ENCODE results near the gene DNAH7.

DNAH7 gene

DNA sequence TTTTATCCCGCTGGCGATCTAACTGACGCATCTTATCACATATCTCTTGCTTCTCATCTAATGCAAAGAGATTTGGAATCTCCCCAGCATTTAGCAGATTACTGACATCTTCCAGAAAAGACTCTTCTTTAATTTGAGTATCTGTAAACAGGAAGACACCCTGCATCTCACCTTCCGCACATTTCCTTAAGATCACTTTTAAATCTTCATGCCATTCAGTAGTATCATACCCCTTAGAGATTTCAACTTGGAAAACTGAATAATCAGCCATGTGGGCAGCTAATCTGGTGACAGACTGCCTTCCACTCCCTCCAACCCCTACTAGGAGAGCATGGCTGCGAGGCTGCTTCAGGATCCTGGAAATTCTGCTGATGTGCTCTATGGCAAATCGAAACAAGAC is 204.3 kb downstream of the DNAH7 start:
- no peak for DNase-seq (ENCODE audit: low read depth, low spot score)

- DNase-seq (ENCODE audit: low read depth, low spot score): no peak
These were observed 205.1 kb downstream of the DNAH7 start for GRCh38 chr2:195863564-195863963.

DNA sequence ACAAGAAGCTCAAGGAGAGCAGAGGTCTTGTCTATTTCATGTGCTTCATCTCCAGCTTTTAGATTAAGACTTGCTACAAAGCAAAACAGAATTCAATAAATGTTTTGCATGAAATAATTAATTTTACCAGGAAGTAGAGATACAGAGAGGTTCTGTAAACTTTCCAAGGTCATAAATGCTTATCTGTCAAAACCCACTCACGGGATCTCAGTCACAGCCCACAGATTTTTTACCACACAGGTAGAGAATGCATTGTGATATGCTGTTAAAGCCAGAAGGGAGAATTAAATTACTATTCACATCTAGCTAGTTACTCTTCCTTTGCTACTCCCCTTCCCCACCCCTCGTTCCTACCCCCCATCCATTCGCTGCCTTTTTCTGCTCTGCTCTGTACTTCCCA is 205.5 kb downstream of the DNAH7 start:
- no peak for DNase-seq (ENCODE audit: low read depth, low spot score)

DNA sequence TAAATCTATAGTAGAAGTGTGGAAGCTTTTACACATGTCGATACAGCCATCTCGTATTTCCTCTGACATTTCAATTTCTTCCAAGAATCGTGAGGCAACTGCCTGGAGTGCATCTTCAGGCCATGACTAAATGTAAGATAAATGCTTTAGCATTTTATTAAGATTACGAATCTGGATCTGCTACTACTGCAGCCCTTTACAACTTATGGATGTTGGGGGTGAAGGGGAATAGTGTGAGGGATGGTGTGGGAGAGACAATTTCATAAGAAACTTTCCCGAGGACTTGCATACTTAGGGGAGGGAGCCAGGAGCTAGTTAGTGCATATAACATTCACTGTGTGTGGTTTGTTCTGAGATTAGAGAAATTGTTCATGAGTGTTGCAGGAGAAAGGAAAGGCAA is 206.8 kb downstream of the DNAH7 start:
- DNase-seq (ENCODE audit: low read depth, low spot score): no peak

GRCh38 chr2:195859513-195859912 is 209.1 kb downstream of the DNAH7 start:
- no peak for DNase-seq (ENCODE audit: low read depth, low spot score)

- no peak for DNase-seq (ENCODE audit: low read depth, low spot score)
These were observed 211.5 kb downstream of the DNAH7 start for GRCh38 chr2:195857132-195857531.

DNA sequence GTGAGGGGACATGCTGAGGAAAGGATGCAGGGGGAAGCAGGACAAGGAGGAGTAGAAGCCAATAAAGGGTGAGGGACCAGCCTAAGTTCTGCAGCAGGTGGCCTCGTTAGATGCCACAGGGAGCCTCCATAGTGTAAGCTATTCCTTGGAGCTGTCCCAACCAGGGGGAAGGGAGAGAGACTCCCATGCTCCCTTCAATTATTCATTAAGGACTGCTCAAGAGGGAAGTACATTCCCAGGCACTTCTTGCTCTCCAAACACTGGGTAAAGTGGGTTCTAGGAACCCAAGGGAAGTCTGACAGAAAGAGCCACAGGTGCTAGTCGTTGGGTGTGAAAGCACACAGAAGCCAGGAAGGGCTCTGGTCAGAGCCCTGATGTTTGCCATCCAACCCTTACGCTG is 217.9 kb downstream of the DNAH7 start:
- no peak for DNase-seq (ENCODE audit: low read depth, low spot score)

- DNase-seq (ENCODE audit: low read depth, low spot score): no peak
These were observed 220.3 kb downstream of the DNAH7 start for GRCh38 chr2:195848119-195848899.

GRCh38 chr2:195842932-195843331 is 225.7 kb downstream of the DNAH7 start:
- no peak for DNase-seq (ENCODE audit: low read depth, low spot score)

- DNase-seq (ENCODE audit: low read depth, low spot score): no peak
These were observed 230.6 kb downstream of the DNAH7 start for GRCh38 chr2:195838002-195838401.

DNA sequence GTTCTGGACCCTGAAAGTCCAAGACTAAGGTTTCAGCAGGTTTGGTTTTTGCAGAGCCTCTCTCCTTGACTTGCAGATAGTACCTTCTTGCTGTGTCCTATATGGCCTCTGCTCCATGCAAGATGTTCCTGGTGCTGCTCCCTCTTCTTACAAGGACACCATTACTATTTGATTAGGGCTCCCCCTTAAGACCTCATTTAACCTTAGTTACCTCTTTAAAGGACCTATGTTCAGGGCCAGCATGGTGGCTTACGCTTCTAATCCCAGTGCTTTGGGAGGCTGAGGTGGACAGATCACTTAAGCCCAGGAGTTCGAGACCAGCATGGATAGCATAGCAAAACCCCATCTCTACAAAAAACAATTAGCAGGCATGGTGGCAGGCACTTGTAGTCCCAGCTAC is 232.6 kb downstream of the DNAH7 start:
- DNase-seq (ENCODE audit: low read depth, low spot score): no peak

GRCh38 chr2:195834836-195835235 is 233.8 kb downstream of the DNAH7 start:
- DNase-seq (ENCODE audit: low read depth, low spot score): no peak

GRCh38 chr2:195830968-195831950 is 237.4 kb downstream of the DNAH7 start:
- no peak for DNase-seq (ENCODE audit: low read depth, low spot score)

GRCh38 chr2:195824478-195824877 is 244.2 kb downstream of the DNAH7 start:
- DNase-seq (ENCODE audit: low read depth, low spot score): no peak

- no peak for DNase-seq (ENCODE audit: low read depth, low spot score)
These were observed 245.4 kb downstream of the DNAH7 start for GRCh38 chr2:195823206-195823605.

DNA sequence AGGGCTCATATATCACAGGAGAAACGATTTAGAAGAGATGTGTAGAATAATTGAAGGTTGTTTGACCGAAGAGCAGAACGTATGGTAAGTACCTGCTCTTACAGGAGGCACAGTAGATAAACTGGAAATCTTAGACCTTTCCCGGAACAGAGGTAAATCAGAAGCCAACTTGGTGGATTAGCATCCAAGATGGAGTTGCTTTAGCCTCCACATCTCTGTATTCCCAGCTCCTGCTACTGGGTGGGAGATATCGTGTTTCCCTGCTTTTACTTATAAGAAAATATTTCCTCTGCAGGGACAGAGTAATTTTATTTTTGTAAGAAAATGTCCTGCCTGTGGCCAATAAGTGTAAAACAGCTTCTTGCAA is 247.1 kb downstream of the DNAH7 start:
- DNase-seq (ENCODE audit: low read depth, low spot score): no peak

DNA sequence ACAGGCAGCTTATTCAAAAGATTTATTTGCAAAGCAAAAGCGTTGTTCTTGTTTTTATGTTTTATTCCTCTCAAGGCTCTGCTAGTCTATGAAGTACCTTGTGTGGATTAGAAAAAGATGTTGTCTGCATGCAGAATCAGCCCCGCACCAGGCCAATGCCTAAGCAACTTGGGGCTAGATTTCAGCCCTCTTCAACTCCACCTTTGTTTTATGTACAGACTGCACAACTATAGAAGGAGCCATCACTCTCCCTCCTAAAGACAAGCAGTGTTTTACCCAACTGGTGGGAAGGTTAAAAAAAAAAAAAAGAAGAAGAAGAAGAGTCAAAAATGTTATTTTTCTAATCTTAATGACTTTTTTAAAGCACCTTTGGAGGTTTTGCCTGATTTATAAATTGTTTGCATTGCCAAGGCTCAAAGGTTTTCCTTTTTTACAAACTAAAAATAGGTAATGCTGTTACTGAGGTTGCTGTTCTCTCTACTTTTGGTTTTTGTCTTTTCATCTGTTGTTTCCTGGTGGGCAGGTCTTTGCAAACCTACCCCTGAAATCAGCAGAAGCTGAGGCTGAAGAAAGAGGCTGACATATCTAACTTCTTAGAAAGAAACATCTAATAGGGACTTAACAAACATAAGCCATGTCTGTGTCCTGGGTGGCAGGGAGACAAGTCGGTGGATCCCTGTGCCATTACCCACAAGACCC is 247.6 kb downstream of the DNAH7 start:
- DNase-seq (ENCODE audit: low read depth, low spot score): no peak

GRCh38 chr2:195820373-195820772 is 248.3 kb downstream of the DNAH7 start:
- no peak for DNase-seq (ENCODE audit: low read depth, low spot score)

- no peak for DNase-seq (ENCODE audit: low read depth, low spot score)
These were observed 249.4 kb downstream of the DNAH7 start for GRCh38 chr2:195819276-195819675.

- no peak for DNase-seq (ENCODE audit: low read depth, low spot score)
These were observed 250.1 kb downstream of the DNAH7 start for GRCh38 chr2:195818526-195818925.

DNA sequence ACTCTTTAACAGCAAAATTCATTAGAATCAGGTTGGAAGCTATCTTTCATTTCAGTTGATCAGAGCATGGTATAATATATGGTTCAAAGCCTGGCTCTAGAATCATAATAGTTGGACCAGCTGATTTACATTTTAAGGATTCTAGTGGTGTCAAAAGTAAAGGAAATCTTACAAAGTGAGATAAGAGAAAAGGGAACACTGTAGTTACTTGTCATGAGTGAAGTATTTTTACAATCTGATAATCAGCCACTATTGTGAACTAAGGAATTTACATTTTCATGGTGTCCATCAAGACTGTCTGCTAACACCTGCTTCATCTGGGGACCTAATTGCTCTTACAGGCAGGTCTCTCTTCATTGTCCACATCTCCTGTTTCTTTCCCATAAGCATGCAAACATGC is 250.5 kb downstream of the DNAH7 start:
- no peak for DNase-seq (ENCODE audit: low read depth, low spot score)

- DNase-seq (ENCODE audit: low read depth, low spot score): no peak
These were observed 253.6 kb downstream of the DNAH7 start for GRCh38 chr2:195815083-195815482.
